ENCODE measurements around the gene PLEKHN1.

The PLEKHN1 gene

DNA sequence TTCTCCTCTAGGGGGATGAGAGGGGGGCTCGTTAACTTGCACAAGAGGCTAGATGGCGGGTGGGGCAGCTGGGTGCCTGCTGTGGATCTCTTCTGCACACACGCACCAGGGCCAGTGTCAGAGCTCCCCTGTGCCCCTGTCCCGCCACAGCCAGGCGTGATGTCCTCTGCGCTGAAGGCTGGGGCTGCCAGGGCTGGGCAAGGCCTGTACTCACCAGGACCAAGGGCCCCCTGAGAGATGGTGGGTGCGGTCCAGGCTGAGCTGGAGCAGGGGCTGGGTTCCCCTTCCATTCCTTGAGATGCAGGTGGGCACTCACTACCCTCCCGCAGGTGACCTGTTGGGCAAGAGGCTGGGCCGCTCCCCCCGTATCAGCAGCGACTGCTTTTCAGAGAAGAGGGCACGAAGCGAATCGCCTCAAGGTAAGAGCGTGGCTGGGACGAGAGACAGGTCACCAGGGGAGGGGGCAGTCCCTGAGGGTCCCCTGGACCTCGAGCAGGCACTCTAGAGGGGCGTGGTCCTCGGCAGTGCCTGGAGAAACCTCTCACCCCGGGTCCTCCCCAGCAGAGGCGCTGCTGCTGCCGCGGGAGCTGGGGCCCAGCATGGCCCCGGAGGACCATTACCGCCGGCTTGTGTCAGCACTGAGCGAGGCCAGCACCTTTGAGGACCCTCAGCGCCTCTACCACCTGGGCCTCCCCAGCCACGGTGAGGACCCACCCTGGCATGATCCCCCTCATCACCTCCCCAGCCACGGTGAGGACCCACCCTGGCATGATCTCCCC, 27.4 kb upstream of the PLEKHN1 start:
- no peaks in the 10 kb centered on the region for H3K27me3 ChIP-seq (ENCODE audit: low read length)
- no peaks in the 10 kb centered on the region for H3K9me3 ChIP-seq (ENCODE audit: insufficient read depth, low read length)
- no peak overlapping the region for H3K4me3 ChIP-seq (ENCODE audit: insufficient read depth, low read length, poor library complexity, severe bottlenecking)
- TF ChIP-seq, protein P1, sequence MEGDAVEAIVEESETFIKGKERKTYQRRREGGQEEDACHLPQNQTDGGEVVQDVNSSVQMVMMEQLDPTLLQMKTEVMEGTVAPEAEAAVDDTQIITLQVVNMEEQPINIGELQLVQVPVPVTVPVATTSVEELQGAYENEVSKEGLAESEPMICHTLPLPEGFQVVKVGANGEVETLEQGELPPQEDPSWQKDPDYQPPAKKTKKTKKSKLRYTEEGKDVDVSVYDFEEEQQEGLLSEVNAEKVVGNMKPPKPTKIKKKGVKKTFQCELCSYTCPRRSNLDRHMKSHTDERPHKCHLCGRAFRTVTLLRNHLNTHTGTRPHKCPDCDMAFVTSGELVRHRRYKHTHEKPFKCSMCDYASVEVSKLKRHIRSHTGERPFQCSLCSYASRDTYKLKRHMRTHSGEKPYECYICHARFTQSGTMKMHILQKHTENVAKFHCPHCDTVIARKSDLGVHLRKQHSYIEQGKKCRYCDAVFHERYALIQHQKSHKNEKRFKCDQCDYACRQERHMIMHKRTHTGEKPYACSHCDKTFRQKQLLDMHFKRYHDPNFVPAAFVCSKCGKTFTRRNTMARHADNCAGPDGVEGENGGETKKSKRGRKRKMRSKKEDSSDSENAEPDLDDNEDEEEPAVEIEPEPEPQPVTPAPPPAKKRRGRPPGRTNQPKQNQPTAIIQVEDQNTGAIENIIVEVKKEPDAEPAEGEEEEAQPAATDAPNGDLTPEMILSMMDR (IDR thresholded peaks at IDR 0.05; ENCODE audit: insufficient read depth, low read length, poor library complexity, severe bottlenecking): no peak
- TF ChIP-seq EZH2phosphoT487 (conservative IDR thresholded peaks at IDR 0.05; ENCODE audit: low read length): no peak
- H3K9me2 ChIP-seq (replicated peaks; ENCODE audit: insufficient read depth, low read length): no peaks in the 10 kb centered on the region
- no peak overlapping the region for H3K4me2 ChIP-seq (ENCODE audit: low read depth, low read length, poor library complexity, severe bottlenecking)
- H3K79me2 ChIP-seq (ENCODE audit: insufficient read depth, low read length): no peaks in the 10 kb centered on the region
- H3K27ac ChIP-seq (ENCODE audit: low read depth, low read length): no peak overlapping the region
- H4K20me1 ChIP-seq (ENCODE audit: low read depth, low read length): no peaks in the 10 kb centered on the region
- no peak overlapping the region for H3K9ac ChIP-seq (ENCODE audit: low read length)
- H3F3A ChIP-seq (ENCODE audit: insufficient read depth): no peaks in the 10 kb centered on the region
- H2AFZ ChIP-seq (ENCODE audit: low read depth, low read length, severe bottlenecking): no peak overlapping the region
- H3K36me3 ChIP-seq (ENCODE audit: low read length): no peaks in the 10 kb centered on the region

DNA sequence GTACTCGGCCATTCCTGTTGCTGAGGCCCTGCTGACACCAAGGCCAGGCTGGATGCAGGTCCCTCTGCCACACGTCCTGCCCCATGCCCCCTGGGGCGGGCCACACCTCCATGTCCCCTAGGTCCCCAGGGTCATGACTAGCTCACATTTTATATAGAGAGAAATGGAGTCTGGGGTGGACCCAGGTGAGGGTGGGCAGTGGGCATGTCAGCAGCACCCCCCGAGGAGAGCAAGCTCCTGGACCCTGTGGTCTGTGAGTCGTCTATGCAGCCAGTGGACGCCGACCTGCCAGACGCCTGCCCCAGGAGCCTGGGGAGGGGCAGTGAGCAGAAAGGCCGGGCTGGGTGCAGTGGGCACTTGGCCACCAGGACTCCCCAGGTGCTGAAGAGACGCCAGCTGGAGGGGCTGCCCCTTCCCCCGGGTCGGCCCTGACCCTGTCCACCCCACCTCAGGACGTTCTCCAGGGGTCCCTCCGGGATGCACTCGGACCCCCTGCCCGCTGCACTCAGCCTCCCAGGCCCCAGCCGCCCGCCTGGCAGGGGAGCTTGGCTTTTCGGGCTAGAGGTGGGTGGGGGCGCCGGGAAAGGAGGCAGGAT, 26.7 kb upstream of the PLEKHN1 start:
- H4K20me1 ChIP-seq (ENCODE audit: low read depth, low read length): no peaks in the 10 kb centered on the region
- no peak overlapping the region for H3K9ac ChIP-seq (ENCODE audit: low read length)
- H3K27ac ChIP-seq (ENCODE audit: low read depth, low read length): no peak overlapping the region
- no peak overlapping the region for H2AFZ ChIP-seq (ENCODE audit: low read depth, low read length, severe bottlenecking)
- no peaks in the 10 kb centered on the region for H3K27me3 ChIP-seq (ENCODE audit: low read length)
- no peaks in the 10 kb centered on the region for H3K9me3 ChIP-seq (ENCODE audit: insufficient read depth, low read length)
- no peaks in the 10 kb centered on the region for H3K9me2 ChIP-seq (replicated peaks; ENCODE audit: insufficient read depth, low read length)
- TF ChIP-seq, protein P1 (IDR thresholded peaks at IDR 0.05; ENCODE audit: insufficient read depth, low read length, poor library complexity, severe bottlenecking): no peak
- TF ChIP-seq EZH2phosphoT487 (conservative IDR thresholded peaks at IDR 0.05; ENCODE audit: low read length): no peak
- H3K36me3 ChIP-seq (ENCODE audit: low read length): no peaks in the 10 kb centered on the region
- H3F3A ChIP-seq (ENCODE audit: insufficient read depth): no peaks in the 10 kb centered on the region
- no peak overlapping the region for H3K4me3 ChIP-seq (ENCODE audit: insufficient read depth, low read length, poor library complexity, severe bottlenecking)
- no peak overlapping the region for H3K4me2 ChIP-seq (ENCODE audit: low read depth, low read length, poor library complexity, severe bottlenecking)
- no peaks in the 10 kb centered on the region for H3K79me2 ChIP-seq (ENCODE audit: insufficient read depth, low read length)

DNA sequence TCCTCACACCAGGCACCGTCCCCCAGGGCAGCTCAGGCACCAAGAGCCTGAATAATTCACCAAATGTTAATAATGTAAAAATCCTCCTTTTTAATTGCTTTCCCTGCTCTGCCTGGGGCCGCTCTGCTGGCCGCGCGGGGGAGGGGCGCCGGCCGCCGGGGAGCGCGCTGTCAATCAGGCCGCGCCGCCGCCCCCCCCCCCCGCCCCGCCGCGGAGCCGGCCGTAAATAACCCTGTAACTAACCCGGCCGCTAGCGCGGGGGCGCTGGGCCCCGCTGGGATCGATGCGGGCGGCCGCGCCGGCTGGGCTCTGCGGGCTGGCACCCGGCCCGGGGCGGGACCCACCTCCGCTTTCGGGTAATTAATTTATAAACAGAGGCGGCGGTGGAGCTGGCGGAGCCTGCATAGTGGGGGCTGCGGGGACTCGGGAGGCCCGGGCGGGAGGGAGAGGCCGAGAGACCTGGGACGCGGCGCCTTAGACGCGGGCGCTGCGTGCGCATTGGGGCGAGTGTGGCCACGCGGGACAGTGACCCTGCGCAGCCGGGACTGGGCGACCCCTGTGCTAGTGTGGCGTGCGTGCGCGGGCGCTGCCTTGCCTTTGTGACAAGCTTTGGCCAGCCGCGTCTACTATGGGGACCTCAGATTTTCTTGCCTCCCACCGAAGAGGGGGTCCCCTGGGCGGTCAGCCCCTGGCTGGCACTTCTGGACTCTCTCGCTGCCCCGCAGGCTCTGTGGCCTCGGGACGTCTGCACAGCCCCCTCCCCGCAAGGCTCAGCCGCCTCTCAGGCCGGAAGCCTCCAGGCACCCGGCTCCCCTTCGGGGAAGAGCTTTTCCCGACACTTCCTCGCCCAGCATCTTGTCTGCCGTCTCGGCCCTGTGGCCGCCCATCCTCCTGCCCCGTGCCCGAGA, 25.9 kb upstream of the PLEKHN1 start:
- Histone ChIP-seq H3K27me3 (ENCODE audit: low read length) (no peaks in the 10 kb centered on the region), H3K9ac (ENCODE audit: low read length) (no peak overlapping the region), H3F3A (ENCODE audit: insufficient read depth) (no peaks in the 10 kb centered on the region), H3K36me3 (ENCODE audit: low read length) (no peaks in the 10 kb centered on the region), H3K9me3 (ENCODE audit: insufficient read depth, low read length) (no peaks in the 10 kb centered on the region), H2AFZ (ENCODE audit: low read depth, low read length, severe bottlenecking) (no peak overlapping the region), H3K27ac (ENCODE audit: low read depth, low read length) (no peak overlapping the region), H4K20me1 (ENCODE audit: low read depth, low read length) (no peaks in the 10 kb centered on the region), H3K4me2 (ENCODE audit: low read depth, low read length, poor library complexity, severe bottlenecking) (peak overlapping the region; percentile 27), H3K4me3 (ENCODE audit: insufficient read depth, low read length, poor library complexity, severe bottlenecking) (no peak overlapping the region), H3K79me2 (ENCODE audit: insufficient read depth, low read length) (no peaks in the 10 kb centered on the region), H3K9me2 (replicated peaks; ENCODE audit: insufficient read depth, low read length) (no peaks in the 10 kb centered on the region)
- TF ChIP-seq, protein P1 (IDR thresholded peaks at IDR 0.05; ENCODE audit: insufficient read depth, low read length, poor library complexity, severe bottlenecking): no peak
- no peak; the same call in 1 of the 2 replicates for TF ChIP-seq EZH2phosphoT487 (conservative IDR thresholded peaks at IDR 0.05; ENCODE audit: low read length)

All from SU-DHL-6 (cell line).